ENCODE results near the gene VDAC1. TPM values are rescaled to one million over a fixed set of nuclear protein-coding genes. Genes with fewer than 3 reads are reported as not detected.

The VDAC1 gene, protein sequence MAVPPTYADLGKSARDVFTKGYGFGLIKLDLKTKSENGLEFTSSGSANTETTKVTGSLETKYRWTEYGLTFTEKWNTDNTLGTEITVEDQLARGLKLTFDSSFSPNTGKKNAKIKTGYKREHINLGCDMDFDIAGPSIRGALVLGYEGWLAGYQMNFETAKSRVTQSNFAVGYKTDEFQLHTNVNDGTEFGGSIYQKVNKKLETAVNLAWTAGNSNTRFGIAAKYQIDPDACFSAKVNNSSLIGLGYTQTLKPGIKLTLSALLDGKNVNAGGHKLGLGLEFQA
- total RNA-seq: 115 and 119 TPM in 2 replicates
- long read RNA-seq, transcript VDAC1-207 (4 exons, 635 nt): minor isoform, 12 of 1,605 reads
- long read RNA-seq, transcript VDAC1-201 (9 exons, 1,953 nt): minor isoform, 25 of 1,605 reads
- long read RNA-seq, transcript VDAC1-202 (9 exons, 1,807 nt): minor isoform, 231 of 1,605 reads
- long read RNA-seq, transcript VDAC1-203 (9 exons, 1,873 nt): major isoform, 1,236 of 1,605 reads
- long read RNA-seq, partial matches to known transcripts: 40 of 1,605 reads
- long read RNA-seq, other reads (novel, unspliced or antisense): 56 of 1,605 reads

DNA sequence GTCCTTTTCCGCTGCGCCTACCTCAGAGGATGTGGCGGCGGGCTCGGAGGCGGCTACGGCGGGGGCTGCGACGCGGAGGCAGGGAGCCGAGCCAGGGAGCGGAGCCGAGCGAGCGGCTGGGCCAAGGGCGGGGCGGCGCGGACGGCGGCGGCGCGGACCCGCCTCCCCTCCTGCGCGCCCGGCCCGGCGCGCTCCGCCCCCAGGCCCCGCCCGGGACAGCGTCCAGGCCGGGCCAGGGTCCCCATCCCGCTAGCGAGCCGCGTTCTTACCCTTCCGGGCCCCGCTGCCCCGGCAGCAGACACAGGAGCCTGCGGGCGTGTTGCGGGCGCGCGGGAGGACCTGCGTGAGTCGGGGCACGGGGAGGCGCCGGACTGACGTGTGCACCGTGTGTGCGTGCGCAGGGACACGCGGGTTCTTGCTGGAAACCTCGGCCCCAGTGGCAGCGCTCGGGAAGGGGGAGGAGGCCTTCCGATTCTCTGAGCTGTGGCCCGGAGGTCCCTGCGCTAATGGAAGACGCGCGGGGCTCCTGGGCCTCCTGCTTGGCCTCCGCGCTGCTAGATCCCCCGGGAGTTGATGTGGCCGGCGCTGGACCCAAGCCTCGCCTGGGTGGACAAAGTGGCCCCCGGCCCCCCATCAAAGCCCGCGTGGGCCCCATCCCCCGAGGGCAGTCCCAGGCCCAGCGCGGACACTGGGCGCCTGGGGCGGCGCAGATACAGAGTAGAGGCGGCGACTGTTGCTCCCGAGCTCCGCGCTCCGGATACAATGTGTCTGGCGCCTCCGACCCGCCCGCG, at the start of gene VDAC1:
VDAC1 (minus strand) TSS at position 350 of the 791 bp plus-strand sequence. CDS start 11,963 bp downstream, outside the sequence.
- Mint-ChIP-seq H3K27ac (ENCODE audit: unreplicated experiment) (peak within 1 kb of the TSS; percentile 97), H3K4me1 (ENCODE audit: unreplicated experiment) (peaks cover 32% of the 10 kb centered on the region), H3K27me3 (ENCODE audit: unreplicated experiment) (no peaks in the 10 kb centered on the region), H3K9me3 (ENCODE audit: unreplicated experiment) (no peaks in the 10 kb centered on the region), H3K4me3 (ENCODE audit: unreplicated experiment) (peak within 1 kb of the TSS; percentile 88), H3K36me3 (ENCODE audit: unreplicated experiment) (peaks cover 4% of the 10 kb centered on the region)
- peak; percentile 92 for DNase-seq (ENCODE audit: extremely low spot score, unreplicated experiment)
- TF ChIP-seq, protein P1, sequence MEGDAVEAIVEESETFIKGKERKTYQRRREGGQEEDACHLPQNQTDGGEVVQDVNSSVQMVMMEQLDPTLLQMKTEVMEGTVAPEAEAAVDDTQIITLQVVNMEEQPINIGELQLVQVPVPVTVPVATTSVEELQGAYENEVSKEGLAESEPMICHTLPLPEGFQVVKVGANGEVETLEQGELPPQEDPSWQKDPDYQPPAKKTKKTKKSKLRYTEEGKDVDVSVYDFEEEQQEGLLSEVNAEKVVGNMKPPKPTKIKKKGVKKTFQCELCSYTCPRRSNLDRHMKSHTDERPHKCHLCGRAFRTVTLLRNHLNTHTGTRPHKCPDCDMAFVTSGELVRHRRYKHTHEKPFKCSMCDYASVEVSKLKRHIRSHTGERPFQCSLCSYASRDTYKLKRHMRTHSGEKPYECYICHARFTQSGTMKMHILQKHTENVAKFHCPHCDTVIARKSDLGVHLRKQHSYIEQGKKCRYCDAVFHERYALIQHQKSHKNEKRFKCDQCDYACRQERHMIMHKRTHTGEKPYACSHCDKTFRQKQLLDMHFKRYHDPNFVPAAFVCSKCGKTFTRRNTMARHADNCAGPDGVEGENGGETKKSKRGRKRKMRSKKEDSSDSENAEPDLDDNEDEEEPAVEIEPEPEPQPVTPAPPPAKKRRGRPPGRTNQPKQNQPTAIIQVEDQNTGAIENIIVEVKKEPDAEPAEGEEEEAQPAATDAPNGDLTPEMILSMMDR (IDR thresholded peaks at IDR 0.05): no peak

DNA sequence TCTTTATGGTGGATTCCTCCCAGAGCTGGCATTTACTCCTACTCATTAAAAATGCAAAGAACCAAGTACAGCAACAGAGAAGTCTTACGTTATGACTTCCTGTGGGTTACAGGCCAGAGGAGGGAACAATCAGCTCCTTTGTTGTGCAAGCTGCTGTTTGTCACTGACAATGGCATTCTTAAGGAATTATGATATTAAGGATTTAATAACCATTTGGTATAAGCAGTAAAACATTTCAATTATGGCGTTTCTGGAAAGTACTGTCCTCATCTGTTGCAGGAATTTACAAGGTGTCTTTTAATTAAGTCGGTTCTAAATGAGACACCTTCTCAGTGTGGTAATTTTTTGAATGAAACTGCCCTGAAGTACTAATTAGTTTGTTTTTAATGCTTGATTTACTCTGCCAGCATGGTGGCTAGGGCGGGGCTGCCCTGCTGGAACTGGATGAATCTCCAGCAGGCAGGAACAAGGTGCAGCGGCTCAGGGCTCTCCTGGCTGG, 49.1 kb upstream of the VDAC1 start:
- TF ChIP-seq, protein P1 (IDR thresholded peaks at IDR 0.05): no peak
- H3K4me3 Mint-ChIP-seq (ENCODE audit: unreplicated experiment): no peak overlapping the region
- H3K36me3 Mint-ChIP-seq (ENCODE audit: unreplicated experiment): no peaks in the 10 kb centered on the region
- H3K9me3 Mint-ChIP-seq (ENCODE audit: unreplicated experiment): no peaks in the 10 kb centered on the region
- H3K27me3 Mint-ChIP-seq (ENCODE audit: unreplicated experiment): peaks cover 10% of the 10 kb centered on the region
- DNase-seq (ENCODE audit: extremely low spot score, unreplicated experiment): no peak
- no peaks in the 10 kb centered on the region for H3K4me1 Mint-ChIP-seq (ENCODE audit: unreplicated experiment)
- H3K27ac Mint-ChIP-seq (ENCODE audit: unreplicated experiment): no peak overlapping the region

DNA sequence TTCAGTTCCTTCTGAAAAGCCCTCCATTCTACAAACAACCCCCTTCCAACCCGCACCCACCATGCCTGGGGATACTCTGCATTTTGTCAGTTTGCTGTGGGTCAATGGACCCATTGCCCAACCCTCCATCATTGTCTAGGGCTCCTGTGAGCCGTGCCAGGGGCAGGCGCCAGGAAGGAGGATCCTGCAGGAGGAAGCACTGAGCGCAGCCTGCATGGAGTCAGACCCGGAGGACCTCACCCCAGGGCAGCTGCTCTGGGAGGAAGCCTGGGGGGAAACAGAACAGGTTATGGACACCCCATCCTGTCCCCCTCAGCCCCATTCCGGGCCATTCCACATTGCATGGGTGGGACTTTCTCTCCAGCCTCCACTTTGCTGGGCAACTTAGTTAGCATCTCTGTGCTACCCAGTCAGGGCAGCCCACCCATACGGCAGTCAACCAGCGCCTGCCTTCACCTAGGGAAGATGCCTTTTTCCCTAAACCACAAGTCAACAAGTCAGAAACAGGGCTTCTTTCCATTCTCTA, 48.6 kb upstream of the VDAC1 start:
- Mint-ChIP-seq H3K4me1 (ENCODE audit: unreplicated experiment) (no peaks in the 10 kb centered on the region), H3K4me3 (ENCODE audit: unreplicated experiment) (no peak overlapping the region), H3K27ac (ENCODE audit: unreplicated experiment) (no peak overlapping the region)

DNA sequence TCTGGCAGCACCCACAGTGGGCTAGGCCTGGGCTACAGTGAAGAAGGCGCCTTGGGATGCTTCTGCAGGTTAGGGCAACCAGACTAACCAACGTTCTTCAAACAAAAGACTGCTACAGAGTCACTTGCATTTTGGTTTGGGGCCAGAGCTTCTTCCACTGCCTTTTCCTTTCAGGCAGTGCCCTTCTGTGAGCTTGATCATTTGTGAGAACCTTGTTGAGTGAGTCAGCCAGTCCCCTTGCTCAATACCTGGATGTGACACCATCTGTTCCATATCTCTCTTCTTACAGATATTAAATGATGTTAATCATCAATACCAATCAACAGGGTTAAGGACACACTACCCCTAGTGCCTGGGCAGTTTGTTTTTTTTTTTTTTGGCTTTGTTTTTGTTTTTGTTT, 46.5 kb upstream of the VDAC1 start:
- TF ChIP-seq, protein P1 (IDR thresholded peaks at IDR 0.05): no peak

More for the DNA sequence above, 48.6 kb upstream of the VDAC1 start:
- Mint-ChIP-seq H3K27me3 (ENCODE audit: unreplicated experiment) (peaks cover 14% of the 10 kb centered on the region), H3K36me3 (ENCODE audit: unreplicated experiment) (no peaks in the 10 kb centered on the region), H3K9me3 (ENCODE audit: unreplicated experiment) (no peaks in the 10 kb centered on the region)
- no peak for DNase-seq (ENCODE audit: extremely low spot score, unreplicated experiment)
- TF ChIP-seq, protein P1 (IDR thresholded peaks at IDR 0.05): no peak

More for the DNA sequence above, 46.5 kb upstream of the VDAC1 start:
- Mint-ChIP-seq H3K27ac (ENCODE audit: unreplicated experiment) (no peak overlapping the region), H3K4me1 (ENCODE audit: unreplicated experiment) (no peaks in the 10 kb centered on the region), H3K27me3 (ENCODE audit: unreplicated experiment) (peaks cover 17% of the 10 kb centered on the region), H3K4me3 (ENCODE audit: unreplicated experiment) (no peak overlapping the region), H3K36me3 (ENCODE audit: unreplicated experiment) (no peaks in the 10 kb centered on the region), H3K9me3 (ENCODE audit: unreplicated experiment) (no peaks in the 10 kb centered on the region)
- DNase-seq (ENCODE audit: extremely low spot score, unreplicated experiment): no peak

All from osteocyte (in vitro differentiated cells).